Amygdala (tissue), 56 donors: Measurements from ENCODE around the gene SH2D7.
A peak's percentile ranks its signal among the peaks of the same experiment; 100 is the strongest.

Source experiments
- DNase-seq, 56 donors: peaks; one replicate each; lab custom pipeline; 2025; lab: John Stamatoyannopoulos, UW

The SH2D7 gene

DNA sequence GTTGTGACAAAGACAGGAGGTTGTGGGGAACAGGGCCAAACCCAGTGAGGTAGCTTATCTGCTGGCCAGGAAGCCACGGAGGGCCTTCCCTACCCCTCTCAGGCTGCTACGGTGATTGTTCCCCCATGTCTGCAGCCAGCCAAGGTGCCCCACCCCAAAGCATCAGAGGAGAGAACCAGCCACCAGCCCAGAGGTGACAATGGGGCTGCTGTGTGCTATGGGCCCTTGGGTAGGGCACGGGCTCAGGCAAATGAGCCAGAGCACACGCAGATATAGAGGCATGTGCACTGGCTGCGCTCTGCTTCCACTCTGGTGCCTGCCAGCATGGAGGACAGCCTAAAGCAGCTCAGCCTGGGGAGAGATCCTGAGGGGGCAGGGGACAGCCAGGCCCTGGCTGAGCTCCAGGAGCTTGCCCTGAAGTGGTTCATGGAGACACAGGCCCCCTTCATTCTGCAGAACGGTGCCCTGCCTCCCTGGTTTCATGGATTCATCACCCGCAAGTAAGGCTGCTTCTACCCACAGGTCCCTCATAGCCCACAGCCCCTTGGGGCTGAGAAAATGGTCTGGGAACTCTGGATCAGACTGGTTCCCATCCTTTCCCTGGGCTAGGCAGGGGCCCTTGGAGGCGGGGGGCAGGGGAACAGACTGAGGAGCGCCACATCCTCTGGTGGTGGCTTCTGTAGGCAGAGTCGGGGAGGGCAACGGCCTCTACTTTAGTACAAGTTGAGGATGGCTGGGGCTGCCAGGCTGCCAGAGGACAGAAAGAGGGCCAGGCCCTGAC lies at the start of gene SH2D7:
TSS of gene SH2D7 (plus strand) at position 301 of the 781 bp plus-strand sequence. CDS start at position 325, 24 bp downstream.
- no peak for DNase-seq

GRCh38 chr15:78044407-78045155 lies 47.8 kb upstream of the SH2D7 start:
- DNase-seq: no peak

DNA sequence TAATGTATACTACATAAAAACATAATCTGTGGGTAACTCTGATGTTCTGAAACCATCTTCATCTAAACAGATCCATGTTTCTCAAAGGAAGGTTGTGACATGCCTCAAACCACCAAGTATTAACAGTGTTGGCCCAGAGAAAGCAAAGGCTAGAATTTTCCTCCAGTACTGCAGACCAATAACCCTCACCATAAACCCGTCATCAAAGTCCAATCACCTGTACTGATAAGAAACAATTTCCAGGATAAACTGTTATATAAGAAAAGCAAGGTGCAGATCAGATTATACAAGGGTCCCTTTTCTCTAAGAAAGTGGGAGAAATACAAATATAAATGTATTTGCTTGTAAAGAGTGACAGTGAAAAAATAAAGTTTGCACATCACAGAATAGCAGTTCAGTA lies 47.2 kb upstream of the SH2D7 start:
- no peak for DNase-seq

GRCh38 chr15:78046796-78047341 lies 45.5 kb upstream of the SH2D7 start:
- peak in 1 of 56 donors; percentile 13 for DNase-seq

GRCh38 chr15:78047761-78048627 lies 44.4 kb upstream of the SH2D7 start:
- peak in 6 of 56 donors; percentile 27 to 57 (median 38) for DNase-seq

DNA sequence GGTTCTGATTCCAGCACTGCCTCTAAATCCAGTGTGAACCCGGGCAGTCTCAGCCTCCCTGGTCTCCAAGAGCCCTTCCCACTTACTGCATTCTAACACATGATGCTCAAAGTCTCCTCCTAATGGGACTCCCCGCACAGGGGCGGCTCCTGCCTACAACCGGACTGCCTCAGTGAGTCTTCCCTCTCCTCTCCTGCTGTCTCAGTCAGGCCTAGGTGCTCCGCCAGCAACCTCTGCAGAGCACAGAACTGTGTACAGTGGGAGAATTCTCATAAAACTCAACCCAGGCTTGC lies 43.8 kb upstream of the SH2D7 start:
- no peak for DNase-seq

DNA sequence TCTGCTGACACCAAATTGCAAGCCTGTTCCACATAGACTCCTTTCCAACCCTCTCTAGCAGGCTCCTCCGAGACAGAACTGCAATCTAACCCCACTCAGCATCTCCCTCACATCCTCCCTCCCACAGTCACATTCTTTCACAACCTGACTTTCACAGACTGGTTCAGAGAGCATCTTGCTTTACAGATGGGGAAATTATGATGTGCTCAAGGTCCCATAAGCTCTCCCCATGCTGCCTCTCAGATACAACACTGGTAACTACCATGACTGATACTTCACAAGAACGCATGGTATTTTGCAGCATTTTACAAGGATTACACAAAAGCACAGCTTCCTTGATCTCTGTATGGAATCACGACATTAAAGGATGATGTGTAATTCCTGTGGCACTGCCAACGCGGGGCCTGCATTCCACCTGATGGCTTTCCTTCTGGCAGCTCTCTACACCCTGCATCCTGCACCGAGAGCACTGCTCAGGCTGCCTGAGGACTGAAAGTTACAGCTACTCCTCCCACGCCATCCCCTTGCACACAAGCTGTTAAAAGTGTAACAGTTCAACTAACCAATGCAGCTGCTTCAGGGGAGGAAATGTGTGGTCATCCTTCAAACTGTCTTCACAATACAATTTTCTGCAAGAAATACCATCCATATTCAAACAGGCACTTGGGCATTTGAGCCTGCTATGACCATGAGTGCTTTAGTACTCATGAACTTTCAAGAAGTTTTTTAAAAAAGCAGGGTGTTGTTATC lies 42.5 kb upstream of the SH2D7 start:
- peak in 3 of 56 donors; percentile 15 to 41 (median 38) for DNase-seq

DNA sequence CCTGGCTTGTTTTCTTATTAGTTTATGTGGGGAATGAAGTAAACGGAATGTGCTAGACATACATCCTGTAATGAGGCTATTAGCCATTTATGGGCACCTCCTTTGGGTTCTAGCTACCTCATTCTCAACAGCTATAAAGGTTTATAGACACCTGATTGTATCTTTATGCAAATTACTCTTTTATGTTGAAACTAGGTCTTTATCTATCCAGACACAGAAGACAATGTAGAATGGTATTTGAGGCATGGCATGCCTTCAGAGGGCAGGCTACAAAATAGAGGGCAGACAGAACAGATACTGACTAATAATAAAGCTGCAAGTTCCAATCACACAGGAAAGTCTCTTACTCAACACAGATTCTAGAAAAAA lies 41.9 kb upstream of the SH2D7 start:
- DNase-seq: no peak

DNA sequence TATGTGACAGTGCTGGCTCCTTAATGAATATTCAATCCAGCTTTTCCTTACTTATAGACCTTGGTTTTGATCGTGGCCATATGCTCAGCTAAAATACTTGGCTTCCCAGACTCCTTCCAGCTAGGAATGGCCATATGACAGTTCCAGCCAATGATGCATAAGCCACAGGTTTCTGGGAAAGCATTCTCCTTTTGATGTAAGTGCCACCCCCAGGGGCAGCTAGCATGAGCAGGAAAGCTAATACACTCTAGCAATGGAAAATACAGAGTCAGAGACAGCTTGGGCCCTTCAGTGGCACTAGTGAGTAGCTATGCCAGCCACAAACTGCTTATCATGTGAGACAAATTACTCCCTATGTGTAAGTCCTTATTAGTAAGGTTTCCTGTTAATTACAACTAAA lies 41.5 kb upstream of the SH2D7 start:
- DNase-seq: no peak

DNA sequence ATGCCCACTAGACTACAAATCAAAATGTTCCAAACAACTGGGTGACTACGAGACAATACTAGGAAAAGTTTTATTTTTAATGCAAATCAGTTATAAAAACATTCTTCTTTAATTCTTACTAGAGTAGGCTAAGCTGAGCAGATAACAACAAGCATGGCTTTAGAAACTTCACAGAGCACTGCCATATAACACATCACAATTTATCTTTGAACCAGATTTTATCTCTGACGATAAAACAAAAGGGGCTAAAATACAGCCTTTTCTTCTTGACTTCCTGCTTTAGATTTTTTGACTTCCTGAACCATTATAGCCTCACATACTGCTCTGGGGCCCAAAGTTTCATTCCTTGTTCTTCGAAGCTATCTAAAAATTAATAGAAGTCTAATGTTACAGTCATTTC lies 40.8 kb upstream of the SH2D7 start:
- DNase-seq: no peak

- no peak for DNase-seq
Observed at GRCh38 chr15:78052001-78052401, 40.4 kb upstream of the SH2D7 start.

DNA sequence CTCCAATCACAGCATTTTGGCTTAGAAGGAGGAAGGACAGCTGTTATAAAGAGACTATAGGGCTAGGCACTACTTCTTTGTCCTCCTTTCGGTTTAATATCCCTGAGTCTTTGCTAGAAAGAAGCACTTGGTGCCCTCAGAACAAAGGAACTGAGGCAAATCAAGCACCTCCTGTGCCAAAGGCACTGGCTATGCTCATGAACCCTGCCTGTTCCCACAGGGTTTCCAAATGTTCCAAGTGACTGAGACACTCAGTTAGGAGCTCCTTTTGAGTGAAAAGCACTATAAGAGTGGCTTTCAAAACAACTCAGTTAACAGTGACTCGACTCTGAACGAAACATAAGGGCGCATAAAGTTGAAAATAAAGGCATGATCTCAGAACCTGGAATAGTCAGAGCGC lies 39.8 kb upstream of the SH2D7 start:
- DNase-seq: no peak

GRCh38 chr15:78054518-78054917 lies 37.8 kb upstream of the SH2D7 start:
- DNase-seq: no peak

DNA sequence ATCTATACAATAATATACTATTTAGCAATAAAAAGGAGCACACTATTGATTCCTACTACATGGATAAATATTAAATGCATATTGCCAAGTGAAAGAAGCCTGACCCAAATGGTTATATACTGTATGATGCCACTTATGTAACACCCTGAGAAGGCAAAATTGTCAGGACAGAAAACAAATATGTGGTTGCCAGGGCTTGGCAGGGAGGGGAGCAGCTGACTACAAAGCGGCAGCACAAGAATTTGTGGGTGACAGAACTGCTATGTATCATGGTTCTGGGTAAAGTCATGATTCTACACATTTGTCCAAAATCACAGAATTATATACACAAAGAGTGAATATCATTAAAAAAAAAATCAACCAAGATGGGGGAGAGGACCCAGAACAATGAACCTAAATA lies 37.4 kb upstream of the SH2D7 start:
- no peak for DNase-seq

- DNase-seq: no peak
Observed at GRCh38 chr15:78055919-78056713, 36.2 kb upstream of the SH2D7 start.

- DNase-seq: peak in 3 of 56 donors; percentile 32 to 51 (median 38)
Observed at GRCh38 chr15:78056714-78057269, 35.6 kb upstream of the SH2D7 start.

GRCh38 chr15:78057803-78058202 lies 34.6 kb upstream of the SH2D7 start:
- DNase-seq: no peak

GRCh38 chr15:78058401-78058935 lies 33.9 kb upstream of the SH2D7 start:
- DNase-seq: no peak
